NCI-H2196 (cell line): Measurements from ENCODE around the gene OR6C6.
"Not testable (repeated sequence)": the region's sequence is repeated elsewhere in the genome, so short reads cannot be mapped to it uniquely, and the experiment has no call there.

ENCODE experiments used
- DNase-seq: peaks from one replicate; lab custom pipeline; 2025; ENCODE audit not compliant: unreplicated experiment; lab: John Stamatoyannopoulos, UW

Gene OR6C6

DNA sequence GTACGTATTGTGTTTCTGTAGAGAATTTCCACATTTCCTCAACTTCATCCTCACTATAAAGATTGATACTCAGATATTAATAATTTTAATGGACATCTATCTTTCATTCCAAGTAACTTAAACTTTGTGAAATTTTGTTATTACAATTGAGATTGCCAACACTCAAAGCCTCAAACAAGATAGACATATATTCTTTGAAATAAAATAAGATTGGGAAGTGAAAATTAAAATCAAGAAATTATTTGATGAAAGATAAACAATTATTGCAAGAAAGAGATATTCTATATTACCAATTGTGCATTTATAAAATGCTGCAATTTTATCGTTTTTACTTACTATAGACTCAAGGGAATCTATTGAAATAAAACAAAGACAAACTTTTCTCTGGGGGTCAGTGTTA lies at the start of gene OR6C6:
TSS of gene OR6C6 (minus strand) at position 101 of the 400 bp plus-strand sequence. CDS start 1,337 bp downstream, outside the sequence.
- no peak for DNase-seq

GRCh38 chr12:55336002-55336401 lies 39.6 kb upstream of the OR6C6 start:
- DNase-seq, result no peak

DNA sequence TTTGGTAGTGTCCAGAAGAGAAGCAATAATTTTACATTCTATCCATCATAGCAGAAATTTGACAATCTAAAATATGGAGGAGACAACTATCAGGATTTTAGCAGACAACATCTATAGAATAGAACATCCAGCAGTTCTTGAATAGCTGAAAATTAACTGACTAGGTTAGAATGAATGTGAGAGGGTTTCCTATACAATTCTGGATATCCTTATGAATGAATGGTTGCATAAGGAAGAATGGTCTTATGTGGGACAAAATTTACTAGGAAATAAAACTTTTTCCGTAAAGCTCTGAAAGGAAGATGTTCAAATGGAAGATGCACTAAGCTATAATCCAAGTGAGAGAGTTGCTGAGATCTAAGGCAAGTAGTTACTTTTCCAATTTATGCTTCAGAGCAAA lies 34.1 kb upstream of the OR6C6 start, which contains the start of gene OR6C3:
TSS of gene OR6C3 (plus strand) at position 301 of the 400 bp plus-strand sequence. CDS start 955 bp downstream, outside the sequence.
- DNase-seq, result no peak

DNA sequence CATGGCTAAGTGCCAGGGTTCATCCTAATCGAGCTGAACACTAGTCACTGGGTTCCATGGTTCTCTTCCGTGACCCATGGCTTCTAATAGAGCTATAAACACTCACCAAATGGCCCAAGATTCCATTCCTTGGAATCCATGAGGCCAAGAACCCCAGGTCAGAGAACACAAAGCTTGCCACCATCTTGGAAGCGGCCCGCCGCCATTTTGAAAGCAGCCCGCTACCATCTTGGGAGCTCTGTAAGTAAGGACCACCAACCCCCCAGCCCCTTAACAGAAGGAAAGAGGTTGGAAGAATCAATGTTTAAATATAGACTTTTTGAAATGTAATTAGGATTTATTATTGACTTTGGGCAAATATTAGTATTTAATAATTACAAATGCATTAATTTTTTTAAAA lies 29.4 kb upstream of the OR6C6 start:
- DNase-seq, result not testable (repeated sequence)

GRCh38 chr12:55320201-55320600 lies 23.8 kb upstream of the OR6C6 start:
- DNase-seq, result no peak

GRCh38 chr12:55314043-55314442 lies 17.7 kb upstream of the OR6C6 start, which contains the start of gene OR6C1:
OR6C1 (plus strand) TSS chr12:55314343; CDS start chr12:55320600, 6,257 bp downstream.
- DNase-seq, result no peak

- no peak for DNase-seq
These were observed 6.4 kb downstream of the OR6C6 start for GRCh38 chr12:55289999-55290398.

DNA sequence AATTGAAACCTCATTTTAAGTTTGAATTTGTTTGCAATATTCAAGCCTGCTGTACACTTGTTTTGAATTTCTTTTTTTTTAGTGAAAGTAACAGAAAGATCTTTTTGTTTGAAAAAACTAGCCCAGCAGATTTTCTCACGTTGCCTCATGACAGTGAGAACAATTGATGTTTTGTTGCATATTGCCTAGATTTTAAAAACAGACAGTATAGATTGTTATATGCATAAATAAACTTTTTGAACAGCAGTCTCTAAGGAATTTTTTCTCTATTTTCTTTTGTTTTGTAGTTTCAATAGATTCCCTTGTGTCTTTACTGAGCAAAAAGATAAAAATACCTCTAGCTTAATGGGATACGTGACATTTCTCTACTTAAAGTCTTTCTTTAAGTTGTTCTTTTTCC lies 15.4 kb downstream of the OR6C6 start:
- DNase-seq, result no peak

DNA sequence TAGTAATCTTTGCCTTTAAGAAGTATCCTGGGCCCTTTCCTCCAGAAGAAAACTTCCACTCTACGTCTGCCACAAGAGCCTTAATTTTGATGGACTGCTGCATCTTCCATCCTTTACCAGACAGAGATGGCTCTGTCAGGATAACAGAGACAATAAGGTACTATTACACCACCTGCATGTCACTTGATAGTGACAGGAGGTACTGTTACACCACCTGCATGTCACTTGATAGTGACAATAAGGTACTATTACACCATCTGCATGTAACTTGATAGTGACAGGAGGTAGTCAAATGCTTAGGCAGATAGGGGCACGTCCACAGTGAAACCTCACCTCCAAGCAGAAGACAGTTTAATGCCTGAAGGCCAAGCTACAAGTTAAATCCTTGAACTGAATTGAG lies 38.1 kb downstream of the OR6C6 start:
- DNase-seq, result no peak

- no peak for DNase-seq
These were observed 39.5 kb downstream of the OR6C6 start for GRCh38 chr12:55256831-55257230.

GRCh38 chr12:55253281-55253680 lies 43.1 kb downstream of the OR6C6 start:
- DNase-seq, result no peak

DNA sequence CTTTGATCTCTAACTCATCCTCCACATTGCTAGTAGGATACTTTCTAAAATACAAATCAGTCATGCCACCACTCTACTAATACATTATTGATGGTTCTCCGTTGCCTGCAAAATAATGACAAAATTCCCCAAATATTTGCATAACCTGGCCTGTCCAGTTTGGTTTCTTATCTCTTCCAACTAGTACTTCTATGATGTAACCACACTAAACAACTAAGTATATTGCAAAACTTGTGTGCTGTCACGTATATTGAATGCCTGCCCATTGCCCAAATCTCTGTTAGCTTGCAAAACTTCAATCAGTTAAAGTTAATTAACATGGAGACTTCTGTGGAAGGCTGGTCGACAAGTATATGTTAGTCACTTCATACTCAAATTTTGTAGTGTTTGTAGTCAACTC lies 45.4 kb downstream of the OR6C6 start:
- DNase-seq, result no peak

GRCh38 chr12:55246159-55246558 lies 50.2 kb downstream of the OR6C6 start:
- DNase-seq, result no peak

DNA sequence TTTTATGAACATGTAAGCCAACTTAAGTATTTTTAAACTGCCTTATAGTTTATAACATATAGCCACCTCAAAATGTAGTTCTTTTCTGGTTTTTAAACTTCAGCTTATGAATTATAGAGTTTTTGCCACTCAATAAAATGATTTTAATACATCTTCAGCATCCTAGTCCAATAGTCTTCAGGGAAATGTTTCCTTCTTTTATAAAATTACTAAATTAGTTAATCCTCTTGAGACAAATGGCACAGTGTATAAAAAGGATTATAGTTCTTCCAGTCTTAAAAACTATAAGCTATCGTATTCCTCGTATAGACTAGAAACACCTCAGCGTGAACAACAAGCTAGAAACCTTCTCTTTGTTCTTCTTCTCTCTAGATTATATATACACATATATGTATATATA lies 52.1 kb downstream of the OR6C6 start, which contains the start of gene OR6C74:
TSS of gene OR6C74 (plus strand) at position 301 of the 400 bp plus-strand sequence. CDS start 2,679 bp downstream, outside the sequence.
- DNase-seq, result no peak
